Mesothelial cell of epicardium (in vitro differentiated cells): Measurements from ENCODE around the gene SCN3B. TPM values are rescaled to one million over a fixed set of nuclear protein-coding genes. Genes with fewer than 3 reads are reported as not detected.

ENCODE experiments used
- DNase-seq, 2 experiments: peaks; one replicate each; pipeline ENCODE4 v3.0.0; 2021; ENCODE audit warnings: low spot score in 2 of 2; ENCODE audit not compliant: unreplicated experiment in 2 of 2
- H3K27ac Mint-ChIP-seq: 2 replicates; pipeline ENCODE4 v1.8.0; 2021; ENCODE audit warnings: mixed read lengths
- H3K27me3 Mint-ChIP-seq: 2 replicates; pipeline ENCODE4 v1.8.0; 2021; ENCODE audit warnings: low read depth, mixed read lengths
- H3K36me3 Mint-ChIP-seq: 2 replicates; pipeline ENCODE4 v1.8.0; 2021; ENCODE audit warnings: mixed read lengths
- H3K4me1 Mint-ChIP-seq: 2 replicates; pipeline ENCODE4 v1.8.0; 2021; ENCODE audit warnings: mixed read lengths
- H3K4me3 Mint-ChIP-seq: 2 replicates; pipeline ENCODE4 v1.8.0; 2021; ENCODE audit warnings: mild to moderate bottlenecking, moderate library complexity, mixed read lengths
- H3K9me3 Mint-ChIP-seq: 2 replicates; pipeline ENCODE4 v1.8.0; 2021; ENCODE audit warnings: mixed read lengths
- total RNA-seq: library from RNA; stranded (reverse); gene quantifications from 3 replicates; pipeline ENCODE4 v1.2.1, GENCODE V29; 2021
- TF ChIP-seq, protein P1 (sequence below): fragments of 200-600 bp; sonication (generic); IDR thresholded peaks from one replicate; pipeline ENCODE4 v1.5.0; 2021; ENCODE audit warnings: antibody characterized with exemption; ENCODE audit not compliant: unreplicated experiment

Gene SCN3B
- total RNA-seq, 1 donor from 2014 or later: 0.22 TPM

GRCh38 chr11:123659311-123659710 lies 4.9 kb upstream of the SCN3B start:
- TF ChIP-seq, protein P1, sequence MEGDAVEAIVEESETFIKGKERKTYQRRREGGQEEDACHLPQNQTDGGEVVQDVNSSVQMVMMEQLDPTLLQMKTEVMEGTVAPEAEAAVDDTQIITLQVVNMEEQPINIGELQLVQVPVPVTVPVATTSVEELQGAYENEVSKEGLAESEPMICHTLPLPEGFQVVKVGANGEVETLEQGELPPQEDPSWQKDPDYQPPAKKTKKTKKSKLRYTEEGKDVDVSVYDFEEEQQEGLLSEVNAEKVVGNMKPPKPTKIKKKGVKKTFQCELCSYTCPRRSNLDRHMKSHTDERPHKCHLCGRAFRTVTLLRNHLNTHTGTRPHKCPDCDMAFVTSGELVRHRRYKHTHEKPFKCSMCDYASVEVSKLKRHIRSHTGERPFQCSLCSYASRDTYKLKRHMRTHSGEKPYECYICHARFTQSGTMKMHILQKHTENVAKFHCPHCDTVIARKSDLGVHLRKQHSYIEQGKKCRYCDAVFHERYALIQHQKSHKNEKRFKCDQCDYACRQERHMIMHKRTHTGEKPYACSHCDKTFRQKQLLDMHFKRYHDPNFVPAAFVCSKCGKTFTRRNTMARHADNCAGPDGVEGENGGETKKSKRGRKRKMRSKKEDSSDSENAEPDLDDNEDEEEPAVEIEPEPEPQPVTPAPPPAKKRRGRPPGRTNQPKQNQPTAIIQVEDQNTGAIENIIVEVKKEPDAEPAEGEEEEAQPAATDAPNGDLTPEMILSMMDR: no peak
- no peak overlapping the region for H3K27ac Mint-ChIP-seq
- H3K27me3 Mint-ChIP-seq: peaks cover 74% of the 10 kb centered on the region
- H3K9me3 Mint-ChIP-seq: peaks cover 7% of the 10 kb centered on the region
- H3K4me1 Mint-ChIP-seq: peaks cover 8% of the 10 kb centered on the region
- no peaks in the 10 kb centered on the region for H3K36me3 Mint-ChIP-seq
- no peak overlapping the region for H3K4me3 Mint-ChIP-seq
- DNase-seq: no peak

- Mint-ChIP-seq H3K4me3 (peak overlapping the region; percentile 77), H3K9me3 (no peaks in the 10 kb centered on the region), H3K27ac (peak overlapping the region; percentile 70), H3K4me1 (peaks cover 8% of the 10 kb centered on the region), H3K27me3 (peaks cover 81% of the 10 kb centered on the region), H3K36me3 (no peaks in the 10 kb centered on the region)
- DNase-seq: peak; percentile 53 to 82
- TF ChIP-seq, protein P1: no peak
Observed at GRCh38 chr11:123653827-123654565, 428 bp downstream of the SCN3B start.

GRCh38 chr11:123653483-123653826 lies 969 bp downstream of the SCN3B start:
- peaks cover 75% of the 10 kb centered on the region for H3K27me3 Mint-ChIP-seq
- H3K36me3 Mint-ChIP-seq: no peaks in the 10 kb centered on the region

GRCh38 chr11:123652599-123652998 lies 1.8 kb downstream of the SCN3B start:
- Mint-ChIP-seq H3K4me1 (peaks cover 8% of the 10 kb centered on the region), H3K9me3 (no peaks in the 10 kb centered on the region), H3K36me3 (no peaks in the 10 kb centered on the region), H3K27ac (no peak overlapping the region), H3K4me3 (no peak overlapping the region), H3K27me3 (peaks cover 67% of the 10 kb centered on the region)
- TF ChIP-seq, protein P1: no peak
- no peak for DNase-seq

More at GRCh38 chr11:123653483-123653826, 969 bp downstream of the SCN3B start:
- Mint-ChIP-seq H3K4me3 (peak overlapping the region; percentile 77), H3K9me3 (no peaks in the 10 kb centered on the region), H3K27ac (no peak overlapping the region), H3K4me1 (peaks cover 8% of the 10 kb centered on the region)
- TF ChIP-seq, protein P1: no peak
- DNase-seq: no peak

DNA sequence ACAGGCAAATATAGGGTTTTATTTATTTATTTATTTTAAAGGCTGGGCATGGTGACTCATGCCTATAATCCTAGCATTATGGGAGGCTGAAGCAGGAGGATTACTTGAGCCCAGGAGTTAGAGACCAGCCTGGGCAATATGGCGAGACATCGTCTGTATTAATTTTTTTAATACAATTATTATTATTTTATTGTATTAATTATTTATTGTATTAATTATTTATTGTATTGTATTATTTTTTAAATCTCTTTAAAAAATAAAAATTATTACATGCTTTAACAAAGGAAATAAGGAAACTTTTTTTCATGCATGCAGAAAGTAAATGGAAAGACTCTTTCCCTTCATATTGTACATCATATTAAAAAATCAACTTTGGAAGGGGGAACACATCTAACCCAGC lies 3.5 kb downstream of the SCN3B start:
- Mint-ChIP-seq H3K4me3 (no peak overlapping the region), H3K27me3 (peaks cover 63% of the 10 kb centered on the region), H3K4me1 (peaks cover 8% of the 10 kb centered on the region), H3K36me3 (no peaks in the 10 kb centered on the region), H3K9me3 (no peaks in the 10 kb centered on the region), H3K27ac (no peak overlapping the region)
- DNase-seq: no peak
- TF ChIP-seq, protein P1: no peak
